Right atrium auricular region (tissue), 2 donors: ENCODE results near the gene ADAMTS4. TPM values are rescaled to one million over a fixed set of nuclear protein-coding genes. Genes with fewer than 3 reads are reported as not detected.

Experiments used
- DNase-seq: peaks from one replicate; pipeline ENCODE4 v3.0.0-alpha.2; 2019; ENCODE audit warnings: low spot score
- H3K27ac ChIP-seq, 2 donors: fragments of 200-600 bp; sonication (generic); 1 replicate in 1 of 2; 2 replicates in 1 of 2; pipeline ENCODE4 v1.5.1; 2016 to 2019
- H3K27me3 ChIP-seq, 2 donors: fragments of 200-600 bp; sonication (generic); one replicate each; pipeline versions ENCODE4 v1.5.1 to v1.6.0; 2017 to 2019
- H3K36me3 ChIP-seq: fragments of 200-600 bp; sonication (generic); one replicate; pipeline ENCODE4 v1.5.1; 2016
- H3K4me1 ChIP-seq, 2 donors: fragments of 200-600 bp; sonication (generic); one replicate each; pipeline versions ENCODE4 v1.5.1 to v1.6.0; 2017 to 2019
- H3K4me3 ChIP-seq, 2 donors: fragments of 200-600 bp; sonication (generic); 1 replicate in 1 of 2; 2 replicates in 1 of 2; pipeline ENCODE4 v1.5.1; 2017 to 2019; ENCODE audit warnings: mild to moderate bottlenecking in 1 of 2, moderate library complexity in 1 of 2
- H3K9me3 ChIP-seq, 2 donors: fragments of 200-600 bp; sonication (generic); one replicate each; pipeline ENCODE4 v1.5.1; 2019
- total RNA-seq, 2 donors: library from RNA; depleted of rRNA; stranded (reverse); fragments of >200 nt; gene quantifications; one replicate each; pipeline ENCODE4 v1.1.0, GENCODE V29; 2016
- TF ChIP-seq, protein P1 (sequence below), 2 donors: fragments of 200-600 bp; sonication (generic); IDR thresholded peaks; one replicate each; pipeline ENCODE4 v1.5.1; 2019; ENCODE audit warnings: antibody characterized with exemption in 2 of 2

ADAMTS4 gene
- total RNA-seq, 2 donors from 2014 or later: 12.6 to 19.5 TPM

DNA sequence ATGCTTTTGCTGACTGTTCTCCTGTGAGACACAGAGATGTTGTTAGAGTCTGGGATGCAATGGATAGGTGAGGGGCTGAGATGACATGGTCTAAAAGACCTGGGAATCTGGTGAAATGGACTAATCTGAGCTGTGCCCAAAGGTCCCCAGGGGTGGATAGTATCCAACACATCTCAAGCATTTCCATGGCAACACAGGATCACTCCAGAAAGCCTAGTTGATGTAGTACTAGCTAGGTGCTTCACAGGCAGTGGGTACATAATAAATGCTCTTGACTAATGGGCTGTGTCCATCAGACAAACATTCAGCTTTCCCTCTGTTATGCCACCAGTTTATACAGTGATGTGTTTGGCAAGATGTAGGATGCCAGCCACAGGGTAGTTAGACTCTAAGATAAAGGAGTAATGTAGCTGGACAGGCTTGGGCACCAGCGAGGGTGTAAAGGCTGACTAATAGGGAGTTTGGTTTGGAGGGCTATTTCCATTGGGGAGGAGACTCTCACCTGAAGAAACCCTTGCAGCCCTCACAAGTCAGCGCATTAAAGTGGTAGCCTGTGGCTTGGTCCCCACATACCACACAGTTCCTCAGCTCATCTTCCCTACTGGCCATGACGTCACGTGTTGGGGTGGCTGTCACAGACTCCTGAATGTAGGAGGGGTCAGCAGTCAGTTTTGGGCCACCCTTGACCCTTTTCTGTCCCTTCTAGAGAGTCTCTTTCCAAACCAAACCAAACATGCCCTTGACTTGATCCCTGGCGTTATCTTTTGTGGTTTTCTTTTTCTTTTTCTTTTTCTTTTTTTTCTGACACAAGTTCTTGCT, 37.3 kb upstream of the ADAMTS4 start:
- Histone ChIP-seq H3K27ac (no peak overlapping the region), H3K36me3 (no peaks in the 10 kb centered on the region), H3K4me1 (no peaks in the 10 kb centered on the region), H3K9me3 (no peaks in the 10 kb centered on the region), H3K4me3 (no peak overlapping the region), H3K27me3 (no peaks in the 10 kb centered on the region)
- TF ChIP-seq, protein P1, sequence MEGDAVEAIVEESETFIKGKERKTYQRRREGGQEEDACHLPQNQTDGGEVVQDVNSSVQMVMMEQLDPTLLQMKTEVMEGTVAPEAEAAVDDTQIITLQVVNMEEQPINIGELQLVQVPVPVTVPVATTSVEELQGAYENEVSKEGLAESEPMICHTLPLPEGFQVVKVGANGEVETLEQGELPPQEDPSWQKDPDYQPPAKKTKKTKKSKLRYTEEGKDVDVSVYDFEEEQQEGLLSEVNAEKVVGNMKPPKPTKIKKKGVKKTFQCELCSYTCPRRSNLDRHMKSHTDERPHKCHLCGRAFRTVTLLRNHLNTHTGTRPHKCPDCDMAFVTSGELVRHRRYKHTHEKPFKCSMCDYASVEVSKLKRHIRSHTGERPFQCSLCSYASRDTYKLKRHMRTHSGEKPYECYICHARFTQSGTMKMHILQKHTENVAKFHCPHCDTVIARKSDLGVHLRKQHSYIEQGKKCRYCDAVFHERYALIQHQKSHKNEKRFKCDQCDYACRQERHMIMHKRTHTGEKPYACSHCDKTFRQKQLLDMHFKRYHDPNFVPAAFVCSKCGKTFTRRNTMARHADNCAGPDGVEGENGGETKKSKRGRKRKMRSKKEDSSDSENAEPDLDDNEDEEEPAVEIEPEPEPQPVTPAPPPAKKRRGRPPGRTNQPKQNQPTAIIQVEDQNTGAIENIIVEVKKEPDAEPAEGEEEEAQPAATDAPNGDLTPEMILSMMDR (IDR thresholded peaks at IDR 0.05): no peak
- no peak for DNase-seq

DNA sequence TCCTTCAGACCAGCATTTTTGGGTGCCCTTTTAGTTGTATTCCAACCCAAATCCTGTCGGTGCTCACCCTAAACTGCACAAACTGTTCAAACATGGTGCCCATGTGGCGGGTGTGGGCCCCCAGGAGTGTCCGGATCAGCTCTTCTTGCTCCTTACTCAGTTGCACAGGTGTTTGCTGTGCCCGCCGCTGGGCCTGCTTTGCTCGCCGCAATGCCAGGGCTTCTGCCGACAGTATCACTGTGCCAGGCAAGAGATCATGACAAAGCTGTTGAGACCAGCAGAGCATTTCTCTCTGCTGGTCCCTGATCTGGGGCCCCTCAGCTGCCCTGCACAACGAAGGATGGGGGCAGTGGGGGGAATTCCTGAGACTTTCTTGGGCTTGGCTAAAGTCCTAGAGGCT, 34.2 kb upstream of the ADAMTS4 start:
- Histone ChIP-seq H3K9me3 (no peaks in the 10 kb centered on the region), H3K4me1 (no peaks in the 10 kb centered on the region)
- TF ChIP-seq, protein P1 (IDR thresholded peaks at IDR 0.05): no peak

DNA sequence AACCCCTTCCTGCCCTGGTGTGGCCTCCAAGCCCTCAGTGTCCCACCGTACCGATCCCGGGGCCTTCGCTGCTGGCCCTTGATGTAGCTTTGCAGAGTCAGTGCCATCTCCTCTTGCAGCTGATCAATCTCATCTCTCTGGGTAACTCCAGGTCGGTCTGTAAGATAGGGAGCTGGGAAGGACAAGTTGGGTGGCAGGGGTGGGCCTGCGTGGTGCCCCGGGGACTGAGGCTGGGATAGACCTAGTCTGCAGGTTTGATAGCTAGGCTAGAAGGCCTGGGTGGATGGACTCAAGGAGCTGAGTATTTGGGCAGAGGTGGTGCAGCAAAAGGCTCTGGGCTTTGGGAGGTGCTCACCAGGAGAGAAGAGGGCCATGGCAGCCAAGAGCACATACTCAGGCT, 31.9 kb upstream of the ADAMTS4 start:
- no peak for DNase-seq
- no peak overlapping the region for H3K27ac ChIP-seq
- H3K4me1 ChIP-seq: peaks cover 0 to 20% of the 10 kb centered on the region in 2 donors
- no peaks in the 10 kb centered on the region for H3K9me3 ChIP-seq
- H3K36me3 ChIP-seq: peaks cover 28% of the 10 kb centered on the region
- H3K27me3 ChIP-seq: no peaks in the 10 kb centered on the region
- H3K4me3 ChIP-seq: no peak overlapping the region
- TF ChIP-seq, protein P1 (IDR thresholded peaks at IDR 0.05): no peak

More for the DNA sequence above, 34.2 kb upstream of the ADAMTS4 start:
- Histone ChIP-seq H3K36me3 (peaks cover 27% of the 10 kb centered on the region), H3K27me3 (no peaks in the 10 kb centered on the region), H3K4me3 (no peak overlapping the region), H3K27ac (no peak overlapping the region)
- no peak for DNase-seq

DNA sequence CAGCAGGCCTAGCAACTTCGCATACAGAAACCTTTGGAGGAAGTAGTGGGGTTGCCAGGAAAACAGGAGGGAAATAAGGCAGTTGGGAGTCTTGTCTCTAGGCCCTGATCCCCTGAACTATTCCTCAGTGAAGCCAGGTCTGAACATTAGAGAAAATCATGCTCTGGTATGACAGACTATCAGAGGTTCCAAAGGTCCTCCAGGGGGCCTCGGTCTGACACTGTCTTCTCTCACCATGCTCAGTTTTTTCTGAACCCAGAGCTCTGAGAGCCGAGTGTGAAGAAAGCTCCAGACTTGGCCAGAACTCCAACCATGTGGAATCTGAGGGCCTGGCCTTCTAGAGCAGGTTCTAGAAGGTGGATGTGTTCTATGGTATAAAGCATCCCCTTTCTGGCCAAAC, 31.0 kb upstream of the ADAMTS4 start:
- Histone ChIP-seq H3K27me3 (no peaks in the 10 kb centered on the region), H3K27ac (no peak overlapping the region), H3K4me1 (peaks cover 0 to 27% of the 10 kb centered on the region in 2 donors), H3K9me3 (no peaks in the 10 kb centered on the region), H3K36me3 (peaks cover 28% of the 10 kb centered on the region), H3K4me3 (no peak overlapping the region)
- TF ChIP-seq, protein P1 (IDR thresholded peaks at IDR 0.05): no peak
- DNase-seq: no peak

DNA sequence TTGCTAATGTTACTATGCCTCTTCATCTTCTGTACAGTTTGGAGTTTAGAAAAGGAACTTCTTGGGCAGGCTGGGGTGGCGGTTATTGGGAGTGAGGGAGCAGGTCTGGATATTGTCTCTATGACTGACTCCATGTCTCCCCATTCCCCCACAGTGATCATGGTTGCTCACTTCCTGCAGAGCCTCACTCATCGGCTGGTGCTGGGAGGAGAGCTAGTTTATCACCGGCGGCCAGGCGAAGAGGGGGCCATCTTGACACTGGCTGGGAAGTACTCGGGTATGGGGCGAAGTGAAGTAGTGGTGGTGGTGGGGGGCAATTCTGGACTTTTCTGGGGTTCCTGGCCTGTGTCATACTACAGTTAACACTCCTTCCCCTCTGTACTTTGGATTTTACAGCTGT, 29.2 kb upstream of the ADAMTS4 start:
- H3K36me3 ChIP-seq: peaks cover 28% of the 10 kb centered on the region
- H3K27me3 ChIP-seq: no peaks in the 10 kb centered on the region
- H3K9me3 ChIP-seq: no peaks in the 10 kb centered on the region
- no peak overlapping the region for H3K4me3 ChIP-seq
- TF ChIP-seq, protein P1 (IDR thresholded peaks at IDR 0.05): no peak
- DNase-seq: no peak
- H3K27ac ChIP-seq: peak overlapping the region in 1 of 2 donors; percentile 94
- peaks cover 0 to 27% of the 10 kb centered on the region in 2 donors for H3K4me1 ChIP-seq
